Measurements from ENCODE around the gene PHF23. TPM values are rescaled to one million over a fixed set of nuclear protein-coding genes. Genes with fewer than 3 reads are reported as not detected.

Gene PHF23
- total RNA-seq, 1 experiment from 2014 or later: 45.8 TPM

- TF ChIP-seq ZNF416 (CRISPR knock-in tag; IDR thresholded peaks at IDR 0.05) (no peak), ZNF396 (CRISPR knock-in tag; IDR thresholded peaks at IDR 0.05; ENCODE audit: borderline replicate concordance) (no peak), NR3C1 (CRISPR knock-in tag; conservative IDR thresholded peaks at IDR 0.05; ENCODE audit: low read depth) (no peak)
Measured at GRCh38 chr17:7279448-7279847, 40.2 kb upstream of the PHF23 start (continued).

- no peak for ATAC-seq
- TF ChIP-seq CDX4 (CRISPR knock-in tag; IDR thresholded peaks at IDR 0.05; ENCODE audit: borderline replicate concordance) (no peak), GABPB1 (CRISPR knock-in tag; IDR thresholded peaks at IDR 0.05) (no peak), ZBTB21 (CRISPR knock-in tag; IDR thresholded peaks at IDR 0.05; ENCODE audit: borderline replicate concordance) (no peak), ZBTB43 (CRISPR knock-in tag; IDR thresholded peaks at IDR 0.05) (no peak), ARID4B (CRISPR knock-in tag; IDR thresholded peaks at IDR 0.05; ENCODE audit: borderline replicate concordance) (no peak), MYBL2 (CRISPR knock-in tag; IDR thresholded peaks at IDR 0.05) (no peak), AFF4 (CRISPR knock-in tag; IDR thresholded peaks at IDR 0.05; ENCODE audit: borderline replicate concordance) (no peak), ERG (CRISPR knock-in tag; IDR thresholded peaks at IDR 0.05) (no peak)
- peaks cover 23% of the 10 kb centered on the region for H3K4me1 Mint-ChIP-seq
- ChIA-PET CTCF (interaction anchor here (1.8 to 4.8 kb wide), 3 partner anchors 13 to 294 kb away, joined by 4 to 23 read pairs (median 14); no protein-coding TSS in a partner anchor), POLR2A (no interaction called here)
- no peaks in the 10 kb centered on the region for H3K9me3 Mint-ChIP-seq
- no peaks in the 10 kb centered on the region for H3K36me3 Mint-ChIP-seq
- H3K27ac Mint-ChIP-seq: peak overlapping the region; percentile 72
- no peak overlapping the region for H3K4me3 Mint-ChIP-seq
- H3K27me3 Mint-ChIP-seq (ENCODE audit: low read depth): no peaks in the 10 kb centered on the region; the same call in 1 of the 2 replicates
- no peak for DNase-seq (ENCODE audit: low spot score)
Measured at GRCh38 chr17:7266784-7267183, 27.5 kb upstream of the PHF23 start.

GRCh38 chr17:7263801-7264078, 24.5 kb upstream of the PHF23 start:
- ChIA-PET CTCF (interaction anchor here (0.8 to 4.8 kb wide), 4 partner anchors 18 to 93 kb away, joined by 3 to 23 read pairs (median 6); partner anchors contain the start of gene SLC2A4), POLR2A (interaction anchor here (0.7 to 1.3 kb wide), 4 partner anchors 17 to 65 kb away, joined by 3 read pairs; partner anchors contain the start of genes ACADVL, DLG4, GABARAP and NEURL4)
- Mint-ChIP-seq H3K4me1 (peaks cover 26% of the 10 kb centered on the region), H3K9me3 (no peaks in the 10 kb centered on the region), H3K27ac (peak overlapping the region; percentile 100), H3K27me3 (ENCODE audit: low read depth) (no peaks in the 10 kb centered on the region), H3K4me3 (peak overlapping the region; percentile 98), H3K36me3 (peaks cover 5% of the 10 kb centered on the region)
- no peak for ATAC-seq
- no peak for DNase-seq (ENCODE audit: low spot score)
- TF ChIP-seq SMAD3 (CRISPR knock-in tag; IDR thresholded peaks at IDR 0.05; ENCODE audit: borderline replicate concordance) (no peak), NFATC4 (CRISPR knock-in tag; IDR thresholded peaks at IDR 0.05) (no peak), FOXJ3 (CRISPR knock-in tag; IDR thresholded peaks at IDR 0.05; ENCODE audit: borderline replicate concordance) (no peak), ZNF281 (CRISPR knock-in tag; IDR thresholded peaks at IDR 0.05) (no peak), FOXK1 (CRISPR knock-in tag; IDR thresholded peaks at IDR 0.05) (no peak), ZNF423 (CRISPR knock-in tag; IDR thresholded peaks at IDR 0.05) (no peak)
